CMK (cell line): Measurements from ENCODE around the gene FBRSL1.

Experiments used
- DNase-seq: peaks from one replicate; pipeline ENCODE4 v3.0.0-alpha.2; 2010; ENCODE audit warnings: low read depth

FBRSL1 gene

GRCh38 chr12:132558861-132559623 is 69.1 kb downstream of the FBRSL1 start:
- no peak for DNase-seq

DNA sequence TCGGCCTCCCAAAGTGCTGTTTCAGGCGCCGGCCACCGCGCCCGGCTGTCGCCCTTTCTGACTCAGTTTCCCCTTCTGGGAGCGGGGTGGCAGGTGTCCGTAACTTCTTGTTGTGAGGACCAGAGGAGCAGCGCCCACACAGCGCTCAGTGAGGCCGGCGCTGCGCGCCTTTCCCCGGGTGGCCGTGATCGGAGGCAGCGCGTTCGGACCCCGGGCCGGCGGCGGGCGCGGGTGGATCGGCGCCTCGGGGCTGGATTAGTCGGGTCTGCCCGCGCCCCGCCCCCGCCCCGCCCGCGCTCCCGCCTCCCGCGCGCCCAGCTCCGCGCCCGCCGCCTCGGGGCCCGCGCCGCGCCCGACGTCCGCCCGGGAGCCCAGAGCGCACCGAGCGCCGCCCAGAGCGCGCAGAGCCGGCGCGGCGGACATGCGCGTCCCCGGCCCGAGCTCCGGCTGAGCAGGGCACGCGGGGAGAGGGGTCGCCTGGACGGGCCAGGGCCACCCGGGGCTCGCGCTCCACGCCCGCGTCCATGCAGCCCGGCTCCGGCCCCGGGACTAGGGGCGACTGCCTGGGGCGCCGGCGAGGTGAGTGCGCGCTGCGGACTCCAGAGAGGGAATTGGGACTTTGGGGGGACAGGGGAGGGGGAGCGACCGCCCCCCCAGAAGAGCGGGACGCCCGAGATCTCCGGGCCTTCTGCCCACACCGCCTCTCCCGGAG is 69.9 kb downstream of the FBRSL1 start:
- DNase-seq, result peak; percentile 44

DNA sequence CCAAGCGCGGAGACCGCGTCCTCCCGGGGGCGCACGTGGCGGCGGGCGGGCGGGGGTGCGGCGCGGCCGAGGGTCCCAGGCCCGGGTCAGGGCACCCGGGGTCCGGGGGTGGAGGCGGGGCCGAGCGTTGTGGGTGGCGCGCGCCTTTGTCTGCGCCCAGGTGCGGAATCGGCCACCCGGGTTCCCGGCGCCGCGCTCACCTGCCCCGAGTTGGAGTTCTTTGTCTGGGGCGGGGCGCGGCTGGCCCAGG is 70.3 kb downstream of the FBRSL1 start:
- no peak for DNase-seq

GRCh38 chr12:132560614-132561426 is 70.9 kb downstream of the FBRSL1 start:
- peak; percentile 80 for DNase-seq
